ENCODE measurements around the gene SLC6A1.

- no peak for TF ChIP-seq CTCF (IDR thresholded peaks at IDR 0.05; ENCODE audit: insufficient read depth, low read length, poor library complexity, severe bottlenecking)
- TF ChIP-seq EZH2phosphoT487 (conservative IDR thresholded peaks at IDR 0.05; ENCODE audit: low read length): no peak
These were observed 588 bp downstream of the SLC6A1 start for GRCh38 chr3:10992943-10993728.

All from SU-DHL-6 (cell line).